GM10266 (cell line): ENCODE results near the gene LMF2.

Experiments used
- DNase-seq: peaks from one replicate; pipeline ENCODE4 v3.0.0; 2012; ENCODE audit errors: extremely low spot score
- TF ChIP-seq, protein P1 (sequence below): IDR thresholded peaks from 2 replicates; pipeline ENCODE4 v1.5.1; 2012; ENCODE audit warnings: mild to moderate bottlenecking, low read depth; ENCODE audit not compliant: control insufficient read depth, insufficient read depth; ENCODE audit errors: missing control alignments

The LMF2 gene

GRCh38 chr22:50529416-50529896 is 22.0 kb upstream of the LMF2 start:
- TF ChIP-seq, protein P1, sequence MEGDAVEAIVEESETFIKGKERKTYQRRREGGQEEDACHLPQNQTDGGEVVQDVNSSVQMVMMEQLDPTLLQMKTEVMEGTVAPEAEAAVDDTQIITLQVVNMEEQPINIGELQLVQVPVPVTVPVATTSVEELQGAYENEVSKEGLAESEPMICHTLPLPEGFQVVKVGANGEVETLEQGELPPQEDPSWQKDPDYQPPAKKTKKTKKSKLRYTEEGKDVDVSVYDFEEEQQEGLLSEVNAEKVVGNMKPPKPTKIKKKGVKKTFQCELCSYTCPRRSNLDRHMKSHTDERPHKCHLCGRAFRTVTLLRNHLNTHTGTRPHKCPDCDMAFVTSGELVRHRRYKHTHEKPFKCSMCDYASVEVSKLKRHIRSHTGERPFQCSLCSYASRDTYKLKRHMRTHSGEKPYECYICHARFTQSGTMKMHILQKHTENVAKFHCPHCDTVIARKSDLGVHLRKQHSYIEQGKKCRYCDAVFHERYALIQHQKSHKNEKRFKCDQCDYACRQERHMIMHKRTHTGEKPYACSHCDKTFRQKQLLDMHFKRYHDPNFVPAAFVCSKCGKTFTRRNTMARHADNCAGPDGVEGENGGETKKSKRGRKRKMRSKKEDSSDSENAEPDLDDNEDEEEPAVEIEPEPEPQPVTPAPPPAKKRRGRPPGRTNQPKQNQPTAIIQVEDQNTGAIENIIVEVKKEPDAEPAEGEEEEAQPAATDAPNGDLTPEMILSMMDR = no peak
- DNase-seq = no peak

- DNase-seq = no peak
- TF ChIP-seq, protein P1 = no peak
These were observed 21.3 kb upstream of the LMF2 start for GRCh38 chr22:50528682-50529415.

DNA sequence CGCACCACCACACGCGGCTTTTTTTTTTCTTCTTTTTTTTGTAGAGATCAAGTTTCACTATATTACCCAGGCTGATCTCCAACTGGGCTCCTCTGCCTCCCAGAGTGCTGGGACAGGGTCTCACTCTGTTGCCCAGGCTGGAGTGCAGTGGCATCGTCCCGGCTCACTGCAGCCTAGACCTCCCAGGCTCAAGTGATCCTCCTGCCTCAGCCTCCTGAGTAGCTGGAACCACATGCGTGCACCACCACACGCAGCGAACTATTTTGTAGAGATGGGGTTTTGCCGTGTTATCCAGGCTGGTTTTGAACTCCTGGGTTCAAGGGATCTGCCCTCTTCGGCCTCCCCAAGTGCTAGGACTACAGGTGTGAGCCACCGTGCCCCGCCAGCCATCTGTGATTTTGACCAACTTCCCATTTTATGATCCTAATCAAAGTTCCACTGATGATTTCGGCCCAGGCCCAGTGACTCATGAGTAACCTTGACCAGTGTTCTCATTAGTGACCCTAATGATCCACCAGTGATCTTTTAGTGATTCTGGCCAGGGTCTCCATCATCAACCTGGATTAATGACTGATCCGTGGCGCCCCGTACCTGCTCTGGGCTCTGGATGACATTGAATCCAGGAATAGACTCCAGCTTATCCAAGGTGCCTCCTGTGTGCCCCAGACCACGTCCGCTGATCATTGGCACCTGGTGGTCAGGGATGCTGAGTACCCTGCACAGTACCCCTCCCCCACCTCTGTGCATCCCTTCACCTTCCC is 20.6 kb upstream of the LMF2 start:
- DNase-seq = no peak
- TF ChIP-seq, protein P1 = no peak

GRCh38 chr22:50526834-50527801 is 19.6 kb upstream of the LMF2 start:
- TF ChIP-seq, protein P1 = no peak
- DNase-seq = peak; percentile 88

DNA sequence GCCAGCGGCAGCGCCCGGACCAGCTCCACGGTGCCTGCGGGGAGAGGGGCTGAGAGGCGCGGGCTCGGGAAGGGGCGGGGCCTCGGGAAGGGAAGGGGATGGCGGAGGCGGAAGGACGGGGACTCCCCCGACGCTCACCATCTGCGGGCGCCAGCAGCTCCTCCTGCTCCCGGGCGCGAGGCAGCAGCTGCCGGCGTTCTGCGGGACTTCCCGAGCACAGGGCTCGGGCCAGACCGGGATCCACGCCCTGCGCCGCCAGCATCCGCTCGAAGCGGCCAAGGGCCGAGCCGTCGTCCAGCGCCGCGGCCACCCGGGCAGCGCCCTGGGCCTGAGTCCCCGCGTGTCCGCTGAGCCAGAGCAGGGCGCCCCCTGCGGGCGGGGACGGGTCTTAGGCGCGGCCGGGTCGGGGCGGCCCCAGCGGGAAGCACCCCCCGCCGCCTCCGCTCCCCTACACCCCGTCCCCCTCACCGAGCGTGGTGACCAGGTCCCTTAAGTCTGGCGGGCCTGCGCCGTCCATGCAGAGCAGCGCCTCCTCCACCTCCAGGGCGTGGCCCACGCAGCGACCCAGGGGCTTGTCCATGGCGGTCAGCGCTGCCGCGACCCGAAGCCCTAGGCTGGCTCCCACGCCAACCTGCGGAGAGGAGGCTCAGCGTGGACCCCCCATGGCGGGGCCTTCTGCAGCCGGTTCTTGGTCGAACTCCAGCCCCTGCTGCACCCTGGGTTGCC is 18.8 kb upstream of the LMF2 start:
- peak; percentile 92 for DNase-seq
- TF ChIP-seq, protein P1 = peak; percentile 83

DNA sequence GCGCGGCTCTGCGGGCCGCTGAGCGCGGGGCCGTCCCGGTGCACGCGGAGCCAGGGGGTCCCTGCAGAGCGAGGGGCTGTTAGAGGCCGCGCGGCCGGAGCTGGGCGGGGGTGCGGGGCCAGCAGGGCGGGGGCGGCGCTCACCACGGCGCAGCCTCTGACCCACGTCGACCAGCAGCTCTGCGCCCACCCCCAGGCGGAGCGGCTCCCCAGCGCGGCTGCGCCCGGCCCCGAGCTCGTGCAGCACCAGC is 18.3 kb upstream of the LMF2 start:
- DNase-seq = no peak
- TF ChIP-seq, protein P1 = no peak
